Measurements from ENCODE around the gene MEI4.

GRCh38 chr6:77656999-77657764, 4.3 kb downstream of the MEI4 start:
- TF ChIP-seq POLR2A (IDR thresholded peaks at IDR 0.05) (no peak), CTCF (IDR thresholded peaks at IDR 0.05) (no peak)
